SU-DHL-6 (cell line): Measurements from ENCODE around the gene UBAP1.
"Not testable (repeated sequence)": the region's sequence is repeated elsewhere in the genome, so short reads cannot be mapped to it uniquely, and the experiment has no call there.

Source experiments
- EZH2phosphoT487 ChIP-seq: fragments of 200-600 bp; sonication (generic), shearing (Covaris generic); conservative IDR thresholded peaks from 2 replicates; pipeline ENCODE4 v1.6.1; 2018; ENCODE audit warnings: mild to moderate bottlenecking, antibody characterized with exemption, low read length, moderate library complexity, mixed read lengths
- TF ChIP-seq, protein P1 (sequence below): fragments of 200-600 bp; sonication (generic); IDR thresholded peaks from one replicate; pipeline ENCODE4 v1.5.1; 2017; ENCODE audit warnings: antibody characterized with exemption, mild to moderate bottlenecking, low read length, moderate library complexity; ENCODE audit not compliant: insufficient read depth, poor library complexity, severe bottlenecking

GRCh38 chr9:34273588-34273987 lies 94.7 kb downstream of the UBAP1 start:
- TF ChIP-seq, protein P1, sequence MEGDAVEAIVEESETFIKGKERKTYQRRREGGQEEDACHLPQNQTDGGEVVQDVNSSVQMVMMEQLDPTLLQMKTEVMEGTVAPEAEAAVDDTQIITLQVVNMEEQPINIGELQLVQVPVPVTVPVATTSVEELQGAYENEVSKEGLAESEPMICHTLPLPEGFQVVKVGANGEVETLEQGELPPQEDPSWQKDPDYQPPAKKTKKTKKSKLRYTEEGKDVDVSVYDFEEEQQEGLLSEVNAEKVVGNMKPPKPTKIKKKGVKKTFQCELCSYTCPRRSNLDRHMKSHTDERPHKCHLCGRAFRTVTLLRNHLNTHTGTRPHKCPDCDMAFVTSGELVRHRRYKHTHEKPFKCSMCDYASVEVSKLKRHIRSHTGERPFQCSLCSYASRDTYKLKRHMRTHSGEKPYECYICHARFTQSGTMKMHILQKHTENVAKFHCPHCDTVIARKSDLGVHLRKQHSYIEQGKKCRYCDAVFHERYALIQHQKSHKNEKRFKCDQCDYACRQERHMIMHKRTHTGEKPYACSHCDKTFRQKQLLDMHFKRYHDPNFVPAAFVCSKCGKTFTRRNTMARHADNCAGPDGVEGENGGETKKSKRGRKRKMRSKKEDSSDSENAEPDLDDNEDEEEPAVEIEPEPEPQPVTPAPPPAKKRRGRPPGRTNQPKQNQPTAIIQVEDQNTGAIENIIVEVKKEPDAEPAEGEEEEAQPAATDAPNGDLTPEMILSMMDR: not testable (repeated sequence)
- TF ChIP-seq EZH2phosphoT487: not testable (repeated sequence)
